ENCODE results near the gene SEC61A1. TPM values are rescaled to one million over a fixed set of nuclear protein-coding genes. Genes with fewer than 3 reads are reported as not detected.
A peak's percentile ranks its signal among the peaks of the same experiment; 100 is the strongest.

The SEC61A1 gene
- polyA plus RNA-seq, 12 donors = 80.0 to 146 (median 107) TPM; not detected in 1

DNA sequence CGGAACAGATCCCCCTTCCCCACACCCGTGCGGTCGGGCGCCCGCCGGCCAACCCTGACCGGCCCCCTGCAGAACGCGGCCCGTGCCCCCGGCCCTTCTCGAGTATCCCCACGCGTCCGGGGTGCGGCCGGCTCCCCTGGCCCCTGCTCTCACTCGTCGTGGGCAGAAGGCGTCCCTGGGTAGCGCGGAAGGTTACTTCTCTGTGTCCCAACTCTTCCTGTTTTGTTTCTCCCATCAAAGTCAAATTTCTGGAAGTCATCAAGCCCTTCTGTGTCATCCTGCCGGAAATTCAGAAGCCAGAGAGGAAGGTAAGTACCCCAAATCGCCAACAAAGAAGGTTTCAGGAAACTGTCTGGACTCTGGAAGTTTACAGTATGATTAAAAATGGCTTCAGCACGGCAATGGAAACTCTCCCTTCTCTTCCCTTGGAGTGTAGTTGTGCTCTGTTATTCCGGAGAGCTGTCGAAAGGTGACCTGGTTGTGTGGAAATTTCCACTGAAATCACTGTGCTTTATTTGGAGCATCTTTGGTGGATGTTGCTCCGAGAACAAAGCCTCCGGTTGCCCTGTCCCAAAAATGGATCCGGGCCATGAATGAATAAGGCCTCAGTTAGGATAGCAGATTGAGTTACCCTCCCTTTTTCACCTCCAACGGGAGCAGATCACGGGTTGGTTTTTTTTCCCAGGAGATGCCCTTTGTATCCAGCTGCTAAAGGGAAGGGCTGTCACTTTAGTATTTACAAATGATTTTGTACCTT, 536 bp downstream of the SEC61A1 start:
- DNase-seq = peak; percentile 35

DNA sequence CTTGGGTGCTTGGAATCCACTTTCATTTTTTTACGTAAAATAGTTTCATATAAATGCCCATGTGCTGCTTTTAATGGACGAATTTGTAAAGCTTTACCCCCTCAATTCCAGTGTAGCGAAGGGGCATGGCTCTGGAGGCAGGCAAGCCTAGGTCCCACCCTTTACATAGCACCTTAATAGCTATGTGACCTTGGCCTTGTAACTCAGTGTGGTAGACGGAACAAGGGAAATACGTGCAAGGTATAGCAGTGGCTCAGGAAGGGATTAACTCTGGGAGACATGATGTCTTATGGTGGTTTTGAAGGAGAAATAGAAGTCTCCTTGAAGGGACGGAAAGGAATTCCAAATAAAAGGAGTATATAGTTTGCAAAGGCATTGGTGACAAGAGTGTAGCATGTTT, 1.4 kb downstream of the SEC61A1 start:
- DNase-seq = no peak

DNA sequence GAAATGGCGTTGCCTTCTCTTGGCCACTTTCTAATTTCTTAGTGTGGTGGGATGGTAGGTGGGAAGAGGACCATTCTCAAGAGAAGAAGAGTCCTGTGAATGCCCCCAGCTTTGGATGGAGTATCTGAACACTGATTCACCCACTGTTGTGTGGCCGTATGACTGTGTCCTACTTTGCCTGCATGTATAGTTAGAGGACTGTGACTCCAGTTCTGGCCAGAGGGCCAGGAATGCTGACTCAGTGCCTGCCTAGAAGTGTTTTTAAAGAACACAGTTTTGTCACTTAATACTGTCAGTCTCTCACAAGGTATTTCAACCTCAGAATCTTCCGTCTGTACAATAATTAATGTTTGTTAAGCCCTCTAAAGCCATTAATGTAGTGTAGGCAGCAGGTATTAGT, 2.1 kb downstream of the SEC61A1 start:
- no peak for DNase-seq

DNA sequence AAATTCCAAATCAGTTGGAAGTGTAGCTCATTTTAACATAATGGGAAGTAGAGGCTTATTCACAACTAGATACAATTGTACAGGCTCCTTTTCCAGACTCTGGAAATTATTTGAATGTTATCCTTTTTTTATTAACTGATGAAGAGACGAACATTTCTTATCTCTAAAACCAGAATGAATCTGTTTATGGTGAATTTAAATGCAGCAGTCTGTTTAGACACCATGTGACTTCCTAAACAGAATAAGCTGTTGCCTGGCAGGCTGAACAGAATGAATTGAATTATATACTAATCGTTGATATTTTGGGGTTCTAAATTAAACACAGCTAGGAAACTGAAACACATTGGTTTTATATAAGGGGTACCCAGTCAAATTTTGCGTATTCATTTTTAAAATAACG, 4.0 kb downstream of the SEC61A1 start:
- no peak for DNase-seq

DNA sequence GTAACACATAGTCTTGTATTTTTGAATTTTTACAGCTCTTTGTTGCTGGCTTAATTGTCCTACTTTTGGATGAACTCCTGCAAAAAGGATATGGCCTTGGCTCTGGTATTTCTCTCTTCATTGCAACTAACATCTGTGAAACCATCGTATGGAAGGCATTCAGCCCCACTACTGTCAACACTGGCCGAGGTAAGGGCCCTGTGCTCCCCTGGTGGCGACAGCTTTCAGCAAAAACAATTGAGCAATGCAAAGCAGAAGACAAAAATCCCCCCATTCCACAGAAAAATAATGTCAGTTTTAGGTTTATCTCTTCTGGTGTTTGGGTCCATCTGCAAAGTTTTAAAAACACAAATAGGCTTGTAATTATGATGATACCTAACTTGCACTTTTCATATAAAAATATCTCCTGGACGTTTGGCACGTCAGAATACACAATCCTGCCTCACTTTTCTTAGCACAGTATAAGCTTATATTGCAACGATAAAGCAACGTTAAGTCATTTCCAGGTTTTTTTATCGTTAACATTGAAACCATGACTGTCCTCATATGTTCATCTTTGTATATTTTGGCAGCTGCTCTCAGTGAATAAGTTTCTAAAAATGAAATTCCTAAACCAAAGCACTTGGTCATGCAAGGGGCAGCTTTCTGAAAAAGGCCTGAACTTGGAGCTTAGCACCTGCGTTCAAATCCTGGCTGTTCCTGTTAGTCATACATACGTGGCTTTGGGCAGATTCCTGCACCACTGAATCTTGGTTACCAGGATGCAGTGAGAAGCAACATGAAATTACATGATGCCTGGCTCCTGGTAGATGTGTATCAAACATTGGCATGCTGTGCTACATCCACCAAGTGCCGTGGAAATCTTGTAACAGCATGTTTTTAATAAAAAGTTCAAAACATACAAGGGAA, 8.5 kb downstream of the SEC61A1 start:
- DNase-seq = no peak

DNA sequence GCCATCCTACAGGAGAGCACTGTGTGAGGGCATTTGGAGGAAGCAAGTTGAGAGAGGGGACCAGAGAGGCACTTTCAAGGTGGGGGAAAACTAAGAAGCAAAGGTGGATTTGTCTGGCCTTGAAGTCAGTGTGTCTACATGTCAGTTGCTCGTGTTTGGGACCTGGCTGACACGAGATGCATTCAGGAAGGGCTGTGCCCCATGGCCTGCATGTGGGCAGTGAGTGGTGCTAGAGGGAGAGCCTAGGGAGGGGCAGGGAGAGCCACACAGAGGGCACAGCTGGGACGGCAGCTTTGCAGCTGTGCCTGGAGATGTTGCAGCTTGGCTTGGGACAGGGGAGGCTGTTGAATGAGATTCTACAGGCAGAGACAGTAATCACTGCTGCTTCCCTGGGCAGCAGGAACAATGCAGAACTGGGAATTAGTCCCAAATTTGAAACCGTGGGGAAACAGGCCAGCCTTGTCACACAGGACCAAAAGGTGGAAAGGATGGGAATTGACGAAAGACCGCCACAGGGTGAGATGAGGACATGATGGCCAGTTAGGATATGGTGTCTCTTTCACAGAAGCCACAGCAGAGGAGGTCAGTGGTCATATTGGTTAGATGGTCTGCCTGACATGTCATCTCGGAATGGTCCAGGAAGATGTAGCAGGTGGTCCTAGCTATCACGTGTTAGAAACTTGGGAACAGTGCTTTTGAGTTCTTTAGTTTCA, 10.0 kb downstream of the SEC61A1 start:
- DNase-seq = no peak

GRCh38 chr3:128063865-128064264, 11.6 kb downstream of the SEC61A1 start:
- DNase-seq = no peak

DNA sequence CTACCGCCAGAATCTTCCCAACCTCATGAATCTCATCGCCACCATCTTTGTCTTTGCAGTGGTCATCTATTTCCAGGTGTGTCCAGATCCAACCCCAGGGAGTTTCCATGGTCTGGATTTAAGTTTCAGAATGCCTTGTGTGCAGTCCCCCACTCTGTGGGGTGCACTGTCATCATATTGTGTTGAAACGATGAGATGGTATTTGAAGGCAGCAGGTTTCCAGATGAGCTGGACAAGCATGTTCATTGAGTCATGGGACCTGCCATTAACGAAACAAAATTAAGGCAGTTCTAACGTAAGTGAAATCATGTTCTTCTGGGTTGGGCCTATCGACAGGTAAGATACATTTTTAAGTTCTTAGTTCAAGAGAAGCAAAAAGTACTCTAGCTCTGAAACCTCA, 12.7 kb downstream of the SEC61A1 start:
- DNase-seq = no peak

DNA sequence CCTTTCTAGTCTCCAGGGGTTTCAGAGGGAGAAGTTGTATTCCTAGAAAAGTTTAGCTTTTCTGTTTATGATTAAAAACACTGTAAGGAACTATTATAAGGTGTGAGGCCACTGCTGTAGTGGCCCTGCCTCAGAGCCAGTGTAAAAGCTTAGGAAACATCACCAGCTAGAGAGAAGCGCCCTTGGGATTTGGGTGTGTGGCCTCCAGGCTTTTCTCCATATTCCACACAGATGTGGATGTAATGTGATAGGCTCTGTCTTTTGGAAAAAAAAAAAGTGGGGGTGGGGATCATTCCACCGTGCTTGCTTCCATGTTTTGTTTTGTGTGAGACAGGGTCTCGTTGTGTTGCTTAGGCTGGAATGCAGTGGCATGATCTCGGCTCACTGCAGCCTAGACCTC, 13.9 kb downstream of the SEC61A1 start:
- no peak for DNase-seq

DNA sequence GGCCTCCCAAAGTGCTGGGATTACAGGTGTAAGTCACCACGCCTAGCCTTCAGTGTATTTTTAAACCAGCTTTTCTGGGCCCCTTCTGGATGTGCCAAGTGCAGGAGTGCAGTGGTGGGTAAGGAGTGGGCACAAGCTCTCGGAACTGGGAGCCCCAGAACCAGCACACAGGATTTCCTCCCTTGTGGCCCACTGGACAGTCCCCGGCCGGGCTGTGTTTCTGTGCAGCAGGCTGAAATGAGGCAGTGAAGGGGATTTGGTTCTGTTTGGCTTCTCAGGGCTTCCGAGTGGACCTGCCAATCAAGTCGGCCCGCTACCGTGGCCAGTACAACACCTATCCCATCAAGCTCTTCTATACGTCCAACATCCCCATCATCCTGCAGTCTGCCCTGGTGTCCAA, 14.4 kb downstream of the SEC61A1 start:
- no peak for DNase-seq

DNA sequence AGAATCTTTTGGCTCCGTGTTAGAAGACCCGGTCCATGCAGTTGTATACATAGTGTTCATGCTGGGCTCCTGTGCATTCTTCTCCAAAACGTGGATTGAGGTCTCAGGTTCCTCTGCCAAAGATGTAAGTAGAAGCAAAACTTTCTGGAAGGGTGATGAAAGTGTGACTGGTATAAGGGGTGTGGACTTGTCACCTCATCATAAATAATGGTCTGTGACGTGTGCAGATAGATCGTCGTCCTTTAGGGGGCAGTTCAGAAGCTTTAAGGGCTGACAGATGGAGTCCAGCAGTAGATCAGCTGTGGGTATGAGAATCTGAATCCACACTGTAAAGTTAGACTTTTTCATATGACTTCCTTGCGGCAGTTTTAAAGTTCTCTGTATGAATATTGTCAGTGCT, 15.3 kb downstream of the SEC61A1 start:
- DNase-seq = no peak

- DNase-seq = no peak
These were observed 16.0 kb downstream of the SEC61A1 start for GRCh38 chr3:128068156-128068620.

GRCh38 chr3:128069271-128069670, 17.0 kb downstream of the SEC61A1 start:
- DNase-seq = no peak

- no peak for DNase-seq
These were observed 18.8 kb downstream of the SEC61A1 start for GRCh38 chr3:128070898-128071591.

DNA sequence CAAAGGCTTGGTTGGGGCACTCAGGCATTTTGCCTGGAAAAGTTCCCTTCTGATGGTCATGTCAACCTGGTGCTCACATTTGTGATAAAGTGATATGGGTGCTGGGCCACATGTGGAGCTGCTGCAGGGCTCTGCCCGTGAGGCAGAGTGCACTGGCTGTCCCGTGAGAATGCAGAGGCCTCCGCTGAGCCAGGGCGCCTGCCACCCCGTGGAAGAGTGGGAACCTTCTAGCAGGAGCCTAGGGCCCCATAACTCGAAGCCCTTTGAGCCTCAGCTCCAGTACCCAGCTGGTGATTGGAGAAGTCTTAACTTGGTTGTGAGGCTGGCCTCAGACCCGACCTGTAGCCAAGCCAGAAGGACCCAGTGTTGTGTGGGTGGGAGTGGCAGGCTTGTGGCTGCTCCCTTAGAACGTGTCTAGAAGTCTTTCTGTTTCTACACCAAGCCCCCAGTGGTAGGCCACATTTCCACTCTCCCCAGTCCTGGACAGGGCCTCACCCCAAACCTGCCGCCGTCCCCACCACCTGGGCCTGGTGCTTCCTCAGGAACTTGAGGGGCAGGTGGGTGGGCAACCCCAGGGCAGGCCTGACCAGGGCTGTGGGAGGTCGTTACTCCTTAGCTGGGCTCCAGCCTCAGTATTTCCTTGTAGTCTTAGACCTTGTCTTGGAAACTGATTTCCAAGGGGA, 19.7 kb downstream of the SEC61A1 start:
- no peak for DNase-seq

DNA sequence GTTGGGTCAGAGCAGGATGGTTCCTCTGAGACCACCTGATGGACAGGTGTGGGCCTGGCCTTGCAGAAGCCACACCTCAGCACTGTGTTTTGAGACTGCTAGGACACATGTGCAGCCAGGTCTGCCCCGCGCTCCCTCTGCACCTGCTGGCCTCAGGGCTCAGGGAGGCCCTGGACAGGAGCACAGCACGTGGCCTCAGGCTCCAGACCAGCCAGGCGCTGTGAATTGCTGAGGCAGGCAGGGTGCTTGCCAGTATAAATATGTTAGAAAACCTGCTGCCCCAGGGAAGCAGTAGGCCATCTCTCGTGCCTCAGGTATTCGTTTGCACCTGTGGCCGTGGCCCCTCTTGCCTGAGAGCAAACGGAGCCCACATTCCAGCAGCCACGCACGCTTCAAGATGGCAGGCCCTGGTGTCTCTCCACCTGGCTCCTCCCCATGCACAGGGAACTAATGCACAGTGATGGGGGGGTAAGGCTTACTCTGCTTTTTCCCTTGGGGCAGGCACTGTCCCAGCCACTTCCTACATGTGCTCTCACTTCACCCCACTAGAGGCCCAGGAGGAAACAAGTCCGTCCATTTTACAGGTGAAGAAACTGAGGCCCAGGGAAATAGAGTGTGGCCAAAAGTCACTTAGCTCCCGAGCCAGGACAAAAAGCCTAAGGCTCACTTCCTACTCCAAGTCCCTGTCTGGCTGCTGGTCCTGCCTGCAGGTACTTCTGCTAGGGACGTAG, 20.4 kb downstream of the SEC61A1 start:
- no peak for DNase-seq

DNA sequence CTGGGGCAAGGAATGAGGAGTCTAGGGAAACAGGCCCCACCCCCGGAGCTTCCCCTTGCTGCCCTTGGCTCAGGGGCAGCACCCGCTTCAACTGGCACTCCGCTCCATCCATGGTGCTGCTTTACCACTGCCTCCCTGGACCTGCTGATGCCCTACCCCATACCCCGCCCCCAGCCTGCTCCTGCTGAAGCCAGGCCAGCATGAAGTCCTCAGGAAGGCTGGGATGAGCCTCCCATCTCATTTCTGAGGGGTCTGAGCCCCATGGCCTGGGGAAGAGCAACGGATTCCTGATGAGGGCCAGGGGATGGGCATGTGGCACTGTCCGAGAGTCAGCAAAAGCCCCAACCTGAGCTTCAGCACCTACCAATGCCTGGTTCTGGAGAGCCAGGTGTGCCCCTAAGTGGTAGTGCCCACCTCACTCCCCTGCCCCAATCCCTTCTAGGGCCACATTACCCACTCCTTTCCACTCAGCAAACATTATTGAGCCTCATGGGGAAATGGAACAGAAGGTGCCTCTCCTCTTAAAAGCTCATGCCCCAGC, 21.0 kb downstream of the SEC61A1 start:
- no peak for DNase-seq

DNA sequence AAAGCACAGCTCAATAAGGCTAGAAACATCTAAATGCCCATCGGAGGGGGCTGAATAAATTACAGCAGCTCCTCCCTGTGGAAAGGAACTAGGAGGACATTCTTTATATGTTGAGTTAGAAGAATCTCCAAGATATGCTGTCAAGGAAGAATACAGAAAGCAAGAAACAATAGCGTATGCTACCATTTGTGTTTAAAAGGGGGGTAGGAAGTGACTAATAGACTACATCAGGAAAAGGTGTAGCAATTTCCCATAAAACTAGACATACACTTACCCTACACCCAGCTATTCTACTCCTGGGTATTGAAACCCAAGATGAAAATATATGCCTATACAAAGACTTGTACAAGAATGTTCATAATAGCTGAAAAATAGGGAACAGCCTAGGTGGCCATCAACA, 21.6 kb downstream of the SEC61A1 start:
- no peak for DNase-seq

- no peak for DNase-seq
These were observed 22.7 kb downstream of the SEC61A1 start for GRCh38 chr3:128074851-128075521.
